Heart left ventricle (tissue), 16 donors: ENCODE results near the gene PPIF. TPM values are rescaled to one million over a fixed set of nuclear protein-coding genes. Genes with fewer than 3 reads are reported as not detected.

Experiments
- ATAC-seq, 4 donors: fragments of 200-7000 bp; cut with Tn5 transposase; one replicate each; pipeline ENCODE4 v1.9.1; 2020 to 2022; ENCODE audit warnings: moderate library complexity in 4 of 4, mild to moderate bottlenecking in 3 of 4, moderate number of reproducible peaks in 1 of 4
- DNase-seq, 5 donors: peaks; one replicate each; pipeline ENCODE4 v3.0.0-alpha.2; 2020
- H3K27ac ChIP-seq, 12 donors: fragments of 200-600 bp; sonication (generic) in 4 of 12; one replicate each; pipeline versions ENCODE4 v1.5.0 to v1.8.0; 2016 to 2022; ENCODE audit warnings: mild to moderate bottlenecking in 2 of 12
- H3K27me3 ChIP-seq, 9 donors: fragments of 200-600 bp; sonication (generic) in 2 of 9; one replicate each; pipeline versions ENCODE4 v1.5.1 to v1.8.0; 2016 to 2022; ENCODE audit warnings: mild to moderate bottlenecking in 3 of 9
- H3K36me3 ChIP-seq, 9 donors: fragments of 200-600 bp; sonication (generic) in 2 of 9; one replicate each; pipeline versions ENCODE4 v1.5.0 to v1.8.0; 2018 to 2022; ENCODE audit warnings: mild to moderate bottlenecking in 2 of 9
- H3K4me1 ChIP-seq, 12 donors: fragments of 200-600 bp; sonication (generic) in 4 of 12; one replicate each; pipeline versions ENCODE4 v1.5.0 to v1.8.0; 2016 to 2022; ENCODE audit warnings: mild to moderate bottlenecking in 3 of 12
- H3K4me3 ChIP-seq, 12 donors: fragments of 200-600 bp; sonication (generic) in 4 of 12; one replicate each; pipeline versions ENCODE4 v1.5.0 to v1.8.0; 2017 to 2022; ENCODE audit warnings: mild to moderate bottlenecking in 9 of 12, moderate library complexity in 4 of 12
- H3K9me3 ChIP-seq, 12 donors: fragments of 200-600 bp; sonication (generic) in 4 of 12; one replicate each; pipeline versions ENCODE4 v1.5.0 to v1.8.0; 2016 to 2022; ENCODE audit warnings: mild to moderate bottlenecking in 1 of 12
- CTCF ChIP-seq, 12 donors: fragments of 200-600 bp; sonication (generic) in 4 of 12; IDR thresholded peaks; one replicate each; pipeline versions ENCODE4 v1.5.0 to v1.8.0; 2018 to 2022; ENCODE audit warnings: antibody characterized with exemption in 12 of 12, mild to moderate bottlenecking in 5 of 12
- POLR2A ChIP-seq, 2 donors: fragments of 450-650 bp; IDR thresholded peaks; one replicate each; pipeline ENCODE4 v1.6.1; 2017; ENCODE audit warnings: antibody characterized with exemption in 2 of 2, mild to moderate bottlenecking in 2 of 2, moderate library complexity in 2 of 2
- WGBS, 4 donors: extraction: QIAGEN DNeasy Blood & Tissue Kit in 2 of 4; methylation state at CpG; one replicate each; pipeline versions ENCODE4 v1.1.5 to v1.1.7; 2013 to 2018; 5-methylcytosine and 5-hydroxymethylcytosine counted together
- intact Hi-C, 10 donors: fragments of 100-400 bp; cut with DNase I; formaldehyde crosslinking; loops; one replicate each; pipeline versions ENCODE4 v1.11.1 to v1.14.2; 2022
- polyA plus RNA-seq, 2 donors: library from polyadenylated mRNA; stranded (reverse); fragments of 200-250 nt; gene quantifications; one replicate each; pipeline ENCODE4 v1.2.3, GENCODE V29; 2013
- total RNA-seq, 9 donors: library from RNA; depleted of rRNA in 2 of 9; stranded (reverse); fragments of >200 nt in 2 of 9; fragmentation: NEBNext Ultra II Directional in 3 of 9; extraction: Animal tissue kit (Norgen Biotek cat#: 25700) in 3 of 9; gene quantifications; one replicate each; pipeline versions ENCODE4 v1.1.0 to v1.2.4, GENCODE V29; 2016 to 2023
- donor health status: ischemic (EF 13 %, LVEDD 7.1; RV severe dilation, severe dysfunction).
- donor health status: healthy with polysubstance abuse.
- donor health status: DM: no; HTN: yes; CAD: no.
- donor health status: DM: no; HTN: no; CAD: no.
- donor health status: ischemic (EF 25% LVEDD 6.9; RV normal size, moderate dysfunction).
- donor health status: ischemic (EF 25% LVEDD 5.7; RV mildly dilated, moderate dysfunction).
- donor health status: healthy.
- donor health status: DM: yes; HTN: yes; CAD: no.
- donor health status: ischemic (EF 35%, LVEDD 5.7; RV mildly dilated, moderate dysfunction).
- donor health status: nonischemic (EF 11% LVEDD 7.7; RV severe dilation, severe dysfunction).
- donor health status: DM: yes; HTN: yes; CAD: no.
- donor health status: PGD.
- donor health status: ischemic (EF 29% LVEDD 5.4; RV normal size, mild dysfunction).
- donor health status: nonischemic (EF 23%, LVEDD 6.1; RV moderate dilation, normal function).

Gene PPIF
- total and polyA plus RNA-seq, 11 donors, result 82.8 to 193 (median 128) TPM

- TF ChIP-seq POLR2A (IDR thresholded peaks at IDR 0.05) (no peak), CTCF (IDR thresholded peaks at IDR 0.05) (no peak)
- H3K36me3 ChIP-seq, result peaks cover 2 to 75% (median 70%) of the 10 kb centered on the region in 9 donors
- no peaks in the 10 kb centered on the region for H3K9me3 ChIP-seq
- H3K4me1 ChIP-seq, result peaks cover 0 to 64% (median 14%) of the 10 kb centered on the region in 12 donors
- no peak overlapping the region for H3K4me3 ChIP-seq
- no peaks in the 10 kb centered on the region for H3K27me3 ChIP-seq
- H3K27ac ChIP-seq, result no peak overlapping the region
- intact Hi-C loops, result no loop called here
- no peak for ATAC-seq
- DNase-seq, result peak in 1 of 5 donors; percentile 32
- WGBS, 4 donors, result 83 to 86% (median 84%) methylated on average over 7 to 8 of the region's 8 CpGs
Observed at GRCh38 chr10:79353000-79353406, 5.7 kb downstream of the PPIF start.

- 77 to 85% (median 82%) methylated on average over 11 of the region's 11 CpGs for WGBS, 4 donors
- peak in 1 of 5 donors; percentile 20 for DNase-seq
- peaks cover 2 to 75% (median 70%) of the 10 kb centered on the region in 9 donors for H3K36me3 ChIP-seq
- H3K27ac ChIP-seq, result no peak overlapping the region
- intact Hi-C loops, result no loop called here
- no peak for TF ChIP-seq POLR2A (IDR thresholded peaks at IDR 0.05)
- TF ChIP-seq CTCF (IDR thresholded peaks at IDR 0.05), result no peak
- no peak overlapping the region for H3K4me3 ChIP-seq
- no peak for ATAC-seq
- H3K27me3 ChIP-seq, result no peaks in the 10 kb centered on the region
- no peaks in the 10 kb centered on the region for H3K9me3 ChIP-seq
- H3K4me1 ChIP-seq, result peaks cover 0 to 57% (median 6%) of the 10 kb centered on the region in 12 donors
Observed at GRCh38 chr10:79353726-79354125, 6.5 kb downstream of the PPIF start.

GRCh38 chr10:79354141-79354540 is 6.9 kb downstream of the PPIF start:
- peaks cover 2 to 75% (median 67%) of the 10 kb centered on the region in 9 donors for H3K36me3 ChIP-seq
- peaks cover 0 to 53% (median 2%) of the 10 kb centered on the region in 12 donors for H3K4me1 ChIP-seq
- no peaks in the 10 kb centered on the region for H3K27me3 ChIP-seq
- H3K4me3 ChIP-seq, result no peak overlapping the region
- peak overlapping the region in 1 of 12 donors; percentile 30 for H3K27ac ChIP-seq
- H3K9me3 ChIP-seq, result no peaks in the 10 kb centered on the region
- intact Hi-C loops, result no loop called here
- TF ChIP-seq POLR2A (IDR thresholded peaks at IDR 0.05), result no peak
- TF ChIP-seq CTCF (IDR thresholded peaks at IDR 0.05), result no peak
- DNase-seq (no peak), ATAC-seq (no peak)
- WGBS, 4 donors, result 45 to 67% (median 60%) methylated on average over 3 of the region's 3 CpGs

GRCh38 chr10:79354615-79355014 is 7.3 kb downstream of the PPIF start:
- H3K36me3 ChIP-seq, result peaks cover 2 to 71% (median 62%) of the 10 kb centered on the region in 9 donors

More at GRCh38 chr10:79354615-79355014, 7.3 kb downstream of the PPIF start:
- TF ChIP-seq CTCF (IDR thresholded peaks at IDR 0.05), result no peak
- no peak for TF ChIP-seq POLR2A (IDR thresholded peaks at IDR 0.05)
- Histone ChIP-seq H3K4me1 (peaks cover 0 to 48% (median 0%) of the 10 kb centered on the region in 12 donors), H3K27me3 (no peaks in the 10 kb centered on the region), H3K4me3 (no peak overlapping the region), H3K27ac (no peak overlapping the region), H3K9me3 (no peaks in the 10 kb centered on the region)
- intact Hi-C loops, result no loop called here
- ATAC-seq (no peak), DNase-seq (no peak)
- WGBS, 4 donors, result 89 to 99% (median 92%) methylated on average over 6 of the region's 6 CpGs
